IMR-90 (cell line): Measurements from ENCODE around the gene ZNF598. TPM values are rescaled to one million over a fixed set of nuclear protein-coding genes. Genes with fewer than 3 reads are reported as not detected.

Experiments
- ATAC-seq: fragments of 200-7000 bp; cut with Tn5 transposase; 2 replicates; pipeline ENCODE4 v1.9.1; 2020; ENCODE audit warnings: low read depth, mild to moderate bottlenecking, moderate library complexity
- BruUV-seq: library from RNA; stranded (reverse); fragments of 400-500 nt; replicated peaks from 2 replicates; lab custom pipeline; 2021; lab: Mats Ljungman, UMichigan
- CTCF ChIA-PET: fragments of 300-600 bp; formaldehyde crosslinking; extraction: SDS; loops from one replicate; lab custom pipeline; 2021; ENCODE audit warnings: antibody characterized with exemption; lab: Yijun Ruan, JAX
- POLR2A ChIA-PET: fragments of 300-600 bp; sonication (Branson Sonifier 250); formaldehyde crosslinking; loops from one replicate; lab custom pipeline; 2022; ENCODE audit warnings: antibody characterized with exemption; ENCODE audit not compliant: unreplicated experiment; lab: Charles Lee
- DNase-seq: peaks from one replicate; pipeline ENCODE4 v3.0.0; 2013
- H2AFZ ChIP-seq: replicated peaks from 2 replicates; pipeline ENCODE3; 2013; ENCODE audit warnings: low read length, mild to moderate bottlenecking; ENCODE audit not compliant: poor library complexity
- H2AK5ac ChIP-seq: 2 replicates; pipeline ENCODE4 v1.6.1; 2013; ENCODE audit warnings: low read depth, low read length, inconsistent platforms
- H2AK9ac ChIP-seq: replicated peaks from 2 replicates; pipeline ENCODE3; 2013; ENCODE audit warnings: mild to moderate bottlenecking, low read depth, low read length, moderate library complexity; ENCODE audit not compliant: poor library complexity
- H2BK120ac ChIP-seq: 2 replicates; pipeline ENCODE4 v1.6.1; 2013; ENCODE audit warnings: low read depth, low read length, inconsistent platforms
- H2BK15ac ChIP-seq: 3 replicates; pipeline ENCODE4 v1.6.1; 2013; ENCODE audit warnings: low read depth, low read length, inconsistent platforms
- H2BK20ac ChIP-seq: 2 replicates; pipeline ENCODE4 v1.6.1; 2013; ENCODE audit warnings: low read depth, mild to moderate bottlenecking, inconsistent platforms, low read length, moderate library complexity
- H2BK5ac ChIP-seq: 2 replicates; pipeline ENCODE4 v1.6.1; 2013; ENCODE audit warnings: mild to moderate bottlenecking, low read depth, low read length, inconsistent platforms; ENCODE audit not compliant: poor library complexity, severe bottlenecking
- H3K14ac ChIP-seq: replicated peaks from 2 replicates; pipeline ENCODE4 v1.6.1; 2013; ENCODE audit warnings: low read depth, low read length, inconsistent platforms
- H3K18ac ChIP-seq: 2 replicates; pipeline ENCODE4 v1.6.1; 2013; ENCODE audit warnings: low read depth, low read length, control low read depth
- H3K23ac ChIP-seq: 2 replicates; pipeline ENCODE4 v1.6.1; 2013; ENCODE audit warnings: low read depth, low read length, inconsistent platforms
- H3K27ac ChIP-seq: 2 replicates; pipeline ENCODE4 v1.5.1; 2013; ENCODE audit warnings: mild to moderate bottlenecking, control low read depth, low read length; ENCODE audit not compliant: insufficient read depth
- H3K27me3 ChIP-seq: 2 replicates; pipeline ENCODE4 v1.6.1; 2013; ENCODE audit warnings: low read length; ENCODE audit not compliant: control insufficient read depth, insufficient read depth
- H3K36me3 ChIP-seq: 2 replicates; pipeline ENCODE4 v1.6.1; 2013; ENCODE audit warnings: low read length, mixed read lengths; ENCODE audit not compliant: control insufficient read depth, insufficient read depth
- H3K4ac ChIP-seq: 2 replicates; pipeline ENCODE4 v1.6.1; 2013; ENCODE audit warnings: low read depth, low read length, inconsistent platforms
- H3K4me1 ChIP-seq: 2 replicates; pipeline ENCODE4 v1.6.1; 2013; ENCODE audit warnings: low read length, mixed read lengths; ENCODE audit not compliant: control insufficient read depth, insufficient read depth
- H3K4me2 ChIP-seq: 2 replicates; pipeline ENCODE4 v1.6.1; 2013; ENCODE audit warnings: low read depth, mild to moderate bottlenecking, control low read depth, low read length, moderate library complexity
- H3K4me3 ChIP-seq: 2 replicates; pipeline ENCODE4 v1.5.1; 2013; ENCODE audit warnings: low read depth, mild to moderate bottlenecking, control low read depth, low read length, moderate library complexity; ENCODE audit not compliant: insufficient read depth
- H3K56ac ChIP-seq: 2 replicates; pipeline ENCODE4 v1.6.1; 2013; ENCODE audit warnings: low read length, inconsistent platforms; ENCODE audit not compliant: insufficient read depth; ENCODE audit errors: extremely low read depth
- H3K79me1 ChIP-seq, 2 experiments: 2 replicates each; pipeline ENCODE4 v1.6.1; 2013; ENCODE audit warnings: low read length in 2 of 2, inconsistent platforms in 1 of 2, low read depth in 1 of 2
- H3K9ac ChIP-seq: 2 replicates; pipeline ENCODE4 v1.6.1; 2013; ENCODE audit warnings: low read depth, low read length, control low read depth
- H3K9me1 ChIP-seq: 2 replicates; pipeline ENCODE4 v1.6.1; 2013; ENCODE audit warnings: low read length, inconsistent platforms; ENCODE audit not compliant: insufficient read depth
- H3K9me3 ChIP-seq: 2 replicates; pipeline ENCODE4 v1.6.1; 2013; ENCODE audit warnings: low read length; ENCODE audit not compliant: control insufficient read depth, insufficient read depth
- H4K20me1 ChIP-seq: 2 replicates; pipeline ENCODE4 v1.6.1; 2013; ENCODE audit warnings: low read length, inconsistent platforms; ENCODE audit not compliant: insufficient read depth
- H4K5ac ChIP-seq: 2 replicates; pipeline ENCODE4 v1.6.1; 2013; ENCODE audit warnings: mild to moderate bottlenecking, low read depth, low read length, control low read depth
- H4K8ac ChIP-seq, 2 experiments: 2 replicates each; pipeline ENCODE4 v1.6.1; 2013; ENCODE audit warnings: low read depth in 2 of 2, low read length in 2 of 2, control low read depth in 1 of 2, inconsistent platforms in 1 of 2
- H4K91ac ChIP-seq: 2 replicates; pipeline ENCODE4 v1.6.1; 2013; ENCODE audit warnings: low read depth, low read length, inconsistent platforms; ENCODE audit not compliant: insufficient read depth
- CHD1 ChIP-seq: IDR thresholded peaks from 2 replicates; pipeline ENCODE4 v1.6.1; 2012; ENCODE audit warnings: low read depth, low read length, improper control_type of control experiment
- CTCF ChIP-seq: conservative IDR thresholded peaks from 2 replicates; pipeline ENCODE4 v1.5.1; 2012; ENCODE audit warnings: mild to moderate bottlenecking, low read depth, low read length, improper control_type of control experiment
- POLR2A ChIP-seq: IDR thresholded peaks from 2 replicates; pipeline ENCODE4 v1.6.1; 2012; ENCODE audit warnings: mild to moderate bottlenecking, low read depth, low read length
- RCOR1 ChIP-seq: IDR thresholded peaks from 2 replicates; pipeline ENCODE4 v1.6.1; 2012; ENCODE audit warnings: mild to moderate bottlenecking, low read length, improper control_type of control experiment; ENCODE audit not compliant: insufficient replicate concordance
- RFX5 ChIP-seq: IDR thresholded peaks from 2 replicates; pipeline ENCODE4 v1.8.0; 2012; ENCODE audit warnings: low read depth, mild to moderate bottlenecking, low read length, moderate library complexity
- WGBS, 2 experiments: methylation state at CpG; one replicate each; pipeline versions ENCODE4 v1.1.5 to v1.1.7; 2013; ENCODE audit warnings: missing lambda C conversion rate in 2 of 2; ENCODE audit not compliant: insufficient read length in 1 of 2; ENCODE audit errors: extremely low coverage in 2 of 2; 5-methylcytosine and 5-hydroxymethylcytosine counted together
- dilution Hi-C: fragments of 300-500 bp; cut with HindIII; formaldehyde crosslinking; loops from one replicate; pipeline ENCODE4 v1.14.3; 2018; ENCODE audit warnings: low sequenced_read_pairs; ENCODE audit not compliant: unreplicated experiment
- in situ Hi-C: fragments of 300-500 bp; cut with MboI; formaldehyde crosslinking; loops from 3 replicates; pipeline ENCODE4 v1.14.3; 2019; ENCODE audit warnings: low sequenced_read_pairs, inconsistent platforms, mixed read lengths
- intact Hi-C: fragments of 100-400 bp; cut with micrococcal nuclease; formaldehyde crosslinking; loops from 2 replicates; pipeline ENCODE4 v1.10.0; 2022
- polyA plus RNA-seq, 3 experiments: library from polyadenylated mRNA; depleted of rRNA; stranded (reverse); fragments of >200 nt; gene quantifications; 2 replicates each; pipeline ENCODE4 v1.2.3, GENCODE V29; 2012; ENCODE audit warnings: low replicate concordance in 1 of 3
- total RNA-seq: library from RNA; depleted of rRNA; stranded (reverse); fragments of >200 nt; gene quantifications from 2 replicates; pipeline ENCODE4 v1.2.3, GENCODE V29; 2012

Gene ZNF598
- total and polyA plus RNA-seq, 2 of the 4 experiments (the other 2 are of a cell fraction), result 3.4 to 36.4 TPM

- no peak for TF ChIP-seq CHD1
Observed at GRCh38 chr16:1985466-1986150, 24.0 kb downstream of the ZNF598 start (continued).

- no peak overlapping the region for H2BK120ac ChIP-seq
- no TSS peak for BruUV-seq
- H3K27ac ChIP-seq, result peak overlapping the region; percentile 30
- H3K27me3 ChIP-seq, result peaks cover 37% of the 10 kb centered on the region
- TF ChIP-seq CTCF (no peak), RFX5 (no peak), POLR2A (no peak), RCOR1 (no peak)
- H2BK15ac ChIP-seq, result no peak overlapping the region
- dilution Hi-C loops, result no loop called here
- DNase-seq (peak; percentile 13), ATAC-seq (peak; percentile 15)
- peak overlapping the region; percentile 5; the same call in 1 of the 2 replicates for H2AK5ac ChIP-seq
- ChIA-PET POLR2A (interaction anchor here (0.6 kb wide), 1 partner anchor 49 kb away, joined by 5 read pairs; no protein-coding TSS in a partner anchor), CTCF (interaction anchor here (0.8 kb wide), 1 partner anchor 20 kb away, joined by 3 read pairs; no protein-coding TSS in a partner anchor)
- peaks cover 21 to 29% of the 10 kb centered on the region in 2 experiments for H3K79me1 ChIP-seq
- peak overlapping the region; percentile 65 for H3K56ac ChIP-seq
- H4K5ac ChIP-seq, result peak overlapping the region; percentile 22; the same call in 1 of the 2 replicates
- peak overlapping the region; percentile 95 for H2AK9ac ChIP-seq
- H3K9me1 ChIP-seq, result peaks cover 9% of the 10 kb centered on the region
- peak overlapping the region; percentile 94 for H2AFZ ChIP-seq
- peak overlapping the region; percentile 29 to 53; a peak in 3 of 4 replicates for H4K8ac ChIP-seq
- H3K4me1 ChIP-seq, result peaks cover 8% of the 10 kb centered on the region
- H4K91ac ChIP-seq, result peak overlapping the region; percentile 28
- peak overlapping the region; percentile 89 for H3K4me2 ChIP-seq
- peak overlapping the region; percentile 30 for H3K4ac ChIP-seq
- peak overlapping the region; percentile 76 for H3K4me3 ChIP-seq
- H2BK5ac ChIP-seq, result peak overlapping the region; percentile 14
- peak overlapping the region; percentile 71 for H3K9ac ChIP-seq
- peak overlapping the region; percentile 85 for H3K14ac ChIP-seq
- H3K36me3 ChIP-seq, result peaks cover 13% of the 10 kb centered on the region
- H4K20me1 ChIP-seq, result no peaks in the 10 kb centered on the region; the same call in none of the 2 replicates
- intact Hi-C loops, result no loop called here
- in situ Hi-C loops, result no loop called here
- WGBS, 2 experiments, result 7% methylated on average over 26 of the region's 58 CpGs; no CpG with 5 or more reads in 1 of the 2 experiments
- no peak overlapping the region for H3K18ac ChIP-seq
- H3K9me3 ChIP-seq, result no peaks in the 10 kb centered on the region
- peak overlapping the region; percentile 89 for H3K23ac ChIP-seq
- H2BK20ac ChIP-seq, result no peak overlapping the region
Observed at GRCh38 chr16:1984347-1985225, 25.0 kb downstream of the ZNF598 start.
